ENCODE results near the gene KCNH5.

Gene KCNH5, protein sequence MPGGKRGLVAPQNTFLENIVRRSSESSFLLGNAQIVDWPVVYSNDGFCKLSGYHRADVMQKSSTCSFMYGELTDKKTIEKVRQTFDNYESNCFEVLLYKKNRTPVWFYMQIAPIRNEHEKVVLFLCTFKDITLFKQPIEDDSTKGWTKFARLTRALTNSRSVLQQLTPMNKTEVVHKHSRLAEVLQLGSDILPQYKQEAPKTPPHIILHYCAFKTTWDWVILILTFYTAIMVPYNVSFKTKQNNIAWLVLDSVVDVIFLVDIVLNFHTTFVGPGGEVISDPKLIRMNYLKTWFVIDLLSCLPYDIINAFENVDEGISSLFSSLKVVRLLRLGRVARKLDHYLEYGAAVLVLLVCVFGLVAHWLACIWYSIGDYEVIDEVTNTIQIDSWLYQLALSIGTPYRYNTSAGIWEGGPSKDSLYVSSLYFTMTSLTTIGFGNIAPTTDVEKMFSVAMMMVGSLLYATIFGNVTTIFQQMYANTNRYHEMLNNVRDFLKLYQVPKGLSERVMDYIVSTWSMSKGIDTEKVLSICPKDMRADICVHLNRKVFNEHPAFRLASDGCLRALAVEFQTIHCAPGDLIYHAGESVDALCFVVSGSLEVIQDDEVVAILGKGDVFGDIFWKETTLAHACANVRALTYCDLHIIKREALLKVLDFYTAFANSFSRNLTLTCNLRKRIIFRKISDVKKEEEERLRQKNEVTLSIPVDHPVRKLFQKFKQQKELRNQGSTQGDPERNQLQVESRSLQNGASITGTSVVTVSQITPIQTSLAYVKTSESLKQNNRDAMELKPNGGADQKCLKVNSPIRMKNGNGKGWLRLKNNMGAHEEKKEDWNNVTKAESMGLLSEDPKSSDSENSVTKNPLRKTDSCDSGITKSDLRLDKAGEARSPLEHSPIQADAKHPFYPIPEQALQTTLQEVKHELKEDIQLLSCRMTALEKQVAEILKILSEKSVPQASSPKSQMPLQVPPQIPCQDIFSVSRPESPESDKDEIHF

DNA sequence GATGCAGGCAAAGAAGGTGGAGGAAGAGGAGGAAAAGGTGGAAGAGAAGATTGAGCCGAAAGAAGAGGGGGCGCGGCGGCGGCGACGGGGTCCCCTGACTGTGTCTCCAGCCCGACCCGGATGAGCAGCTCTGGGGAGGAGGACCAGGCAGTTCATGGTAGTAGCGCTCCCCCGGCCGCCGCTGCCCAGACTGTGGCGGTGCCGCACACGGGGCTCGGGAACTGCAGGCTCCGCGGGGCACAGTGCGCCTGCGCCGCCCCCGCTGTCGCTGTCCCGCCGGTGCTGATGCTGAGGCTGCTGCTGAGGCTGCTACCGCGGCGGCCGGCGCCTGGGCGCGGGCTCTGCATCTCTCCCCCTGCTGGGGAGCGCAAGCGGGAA is at the start of gene KCNH5:
Gene KCNH5, minus strand, starts transcription at position 225 of the 378 bp plus-strand sequence. CDS start 272 bp downstream, outside the sequence.
- Mint-ChIP-seq H3K36me3 (ENCODE audit: low read depth) (no peaks in the 10 kb centered on the region), H3K4me3 (peak within 1 kb of the TSS; percentile 78 to 82 (median 78)), H3K27me3 (ENCODE audit: low read depth) (peaks cover under 1% of the 10 kb centered on the region), H3K9me3 (no peaks in the 10 kb centered on the region), H3K4me1 (peaks cover 5% of the 10 kb centered on the region), H3K27ac (no peak within 1 kb of the TSS)
- TF ChIP-seq, protein P1, sequence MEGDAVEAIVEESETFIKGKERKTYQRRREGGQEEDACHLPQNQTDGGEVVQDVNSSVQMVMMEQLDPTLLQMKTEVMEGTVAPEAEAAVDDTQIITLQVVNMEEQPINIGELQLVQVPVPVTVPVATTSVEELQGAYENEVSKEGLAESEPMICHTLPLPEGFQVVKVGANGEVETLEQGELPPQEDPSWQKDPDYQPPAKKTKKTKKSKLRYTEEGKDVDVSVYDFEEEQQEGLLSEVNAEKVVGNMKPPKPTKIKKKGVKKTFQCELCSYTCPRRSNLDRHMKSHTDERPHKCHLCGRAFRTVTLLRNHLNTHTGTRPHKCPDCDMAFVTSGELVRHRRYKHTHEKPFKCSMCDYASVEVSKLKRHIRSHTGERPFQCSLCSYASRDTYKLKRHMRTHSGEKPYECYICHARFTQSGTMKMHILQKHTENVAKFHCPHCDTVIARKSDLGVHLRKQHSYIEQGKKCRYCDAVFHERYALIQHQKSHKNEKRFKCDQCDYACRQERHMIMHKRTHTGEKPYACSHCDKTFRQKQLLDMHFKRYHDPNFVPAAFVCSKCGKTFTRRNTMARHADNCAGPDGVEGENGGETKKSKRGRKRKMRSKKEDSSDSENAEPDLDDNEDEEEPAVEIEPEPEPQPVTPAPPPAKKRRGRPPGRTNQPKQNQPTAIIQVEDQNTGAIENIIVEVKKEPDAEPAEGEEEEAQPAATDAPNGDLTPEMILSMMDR (IDR thresholded peaks at IDR 0.05; ENCODE audit: unreplicated experiment in 3 of 3): no peak

DNA sequence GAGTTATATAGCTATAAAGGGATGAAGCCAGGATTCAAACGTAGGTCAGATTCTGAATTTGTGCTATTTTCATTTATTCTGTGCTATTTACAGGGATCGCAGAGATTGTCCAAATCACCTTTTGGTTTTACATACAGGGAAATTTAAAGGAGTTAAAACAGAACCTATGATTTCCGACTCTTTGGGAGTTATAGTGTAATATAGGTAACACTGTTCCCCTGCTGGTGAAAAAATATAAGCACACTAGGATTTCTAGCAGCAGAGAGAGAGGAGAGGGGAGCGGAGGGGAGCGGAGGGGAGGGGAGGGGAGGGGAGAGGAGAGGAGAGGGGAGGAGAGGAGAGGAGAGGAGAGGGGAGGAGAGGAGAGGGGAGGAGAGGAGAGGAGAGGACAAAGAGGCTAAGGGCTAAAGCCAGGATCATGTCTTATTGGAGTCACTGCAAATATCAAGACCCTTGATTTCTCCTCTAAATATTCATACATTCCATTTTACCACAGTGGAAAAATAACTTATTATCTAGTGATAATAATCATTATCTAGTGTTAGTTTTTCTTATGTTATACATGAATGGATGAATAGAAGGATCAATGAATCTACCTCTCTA is 46.2 kb upstream of the KCNH5 start:
- Mint-ChIP-seq H3K27ac (no peak overlapping the region), H3K36me3 (ENCODE audit: low read depth) (no peaks in the 10 kb centered on the region), H3K4me3 (no peak overlapping the region), H3K9me3 (peaks cover under 1% of the 10 kb centered on the region), H3K27me3 (ENCODE audit: low read depth) (no peaks in the 10 kb centered on the region), H3K4me1 (peaks cover 29% of the 10 kb centered on the region)
- TF ChIP-seq, protein P1 (IDR thresholded peaks at IDR 0.05; ENCODE audit: unreplicated experiment in 3 of 3): no peak

DNA sequence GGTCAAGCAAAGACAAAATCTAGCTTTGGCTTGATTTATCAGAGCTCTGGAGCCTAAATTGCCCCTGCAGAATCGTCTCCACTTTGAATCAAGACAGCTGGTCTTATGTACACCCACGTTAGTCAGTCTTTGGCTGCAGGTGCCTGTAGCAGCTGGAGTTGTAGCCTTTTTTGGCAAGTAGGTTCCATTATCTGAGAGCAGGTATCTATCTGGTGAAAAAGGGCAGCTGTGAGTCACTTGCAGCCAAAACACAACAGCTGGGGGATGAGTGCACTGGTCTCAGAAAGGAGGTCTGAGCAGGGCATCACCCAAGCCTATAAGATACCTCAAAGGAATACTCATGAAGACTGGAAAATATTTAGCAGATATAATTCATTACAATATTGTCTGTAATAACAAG is 43.6 kb upstream of the KCNH5 start:
- Mint-ChIP-seq H3K27me3 (ENCODE audit: low read depth) (no peaks in the 10 kb centered on the region), H3K9me3 (no peaks in the 10 kb centered on the region), H3K4me3 (no peak overlapping the region), H3K4me1 (peaks cover 9% of the 10 kb centered on the region), H3K36me3 (ENCODE audit: low read depth) (no peaks in the 10 kb centered on the region), H3K27ac (peak overlapping the region in 1 of 3 experiments; percentile 35)
- TF ChIP-seq, protein P1 (IDR thresholded peaks at IDR 0.05; ENCODE audit: unreplicated experiment in 3 of 3): no peak

DNA sequence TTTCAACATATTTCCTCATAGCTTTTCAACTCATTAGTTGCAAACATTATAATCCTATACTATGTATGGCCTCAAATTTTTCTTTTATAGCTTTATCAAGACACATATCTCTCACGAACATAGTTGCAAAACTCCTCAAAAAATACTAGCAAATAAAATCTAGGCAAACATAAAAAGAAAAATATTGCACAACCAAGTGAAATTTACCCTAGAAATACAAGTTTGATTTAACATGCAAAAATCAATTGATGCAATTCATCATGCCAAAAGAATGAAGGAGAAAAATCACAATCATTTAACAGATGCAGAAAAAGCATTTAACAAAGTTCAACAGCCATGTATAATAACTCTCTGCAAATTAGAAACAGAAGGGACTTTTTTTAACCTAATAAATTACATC is 33.3 kb upstream of the KCNH5 start:
- Mint-ChIP-seq H3K27me3 (ENCODE audit: low read depth) (no peaks in the 10 kb centered on the region), H3K27ac (no peak overlapping the region), H3K4me3 (no peak overlapping the region), H3K4me1 (peaks cover 4% of the 10 kb centered on the region), H3K9me3 (peaks cover 8% of the 10 kb centered on the region), H3K36me3 (ENCODE audit: low read depth) (no peaks in the 10 kb centered on the region)
- TF ChIP-seq, protein P1 (IDR thresholded peaks at IDR 0.05; ENCODE audit: unreplicated experiment in 3 of 3): no peak

DNA sequence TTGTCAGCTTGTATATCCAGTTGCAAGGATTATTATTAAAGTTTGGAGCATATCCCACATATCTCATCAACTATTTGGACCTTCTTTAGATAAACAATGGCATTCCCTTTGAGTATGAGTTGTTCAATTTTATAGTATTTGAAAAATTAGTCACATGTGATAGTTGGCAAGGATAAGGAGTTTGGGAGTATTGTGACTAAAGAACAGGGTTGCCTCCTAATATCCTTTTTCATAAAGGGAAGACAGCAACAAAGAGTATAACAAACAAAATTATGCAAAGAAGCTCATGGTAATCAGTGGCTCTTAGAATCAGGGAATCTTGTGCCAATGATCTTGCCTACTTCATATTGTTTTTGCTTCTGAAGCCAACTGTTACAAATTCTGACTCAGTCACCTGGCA is 31.2 kb upstream of the KCNH5 start:
- Mint-ChIP-seq H3K27me3 (ENCODE audit: low read depth) (no peaks in the 10 kb centered on the region), H3K4me3 (no peak overlapping the region), H3K27ac (no peak overlapping the region), H3K4me1 (peaks cover 4% of the 10 kb centered on the region), H3K36me3 (ENCODE audit: low read depth) (no peaks in the 10 kb centered on the region), H3K9me3 (peaks cover 11% of the 10 kb centered on the region)
- TF ChIP-seq, protein P1 (IDR thresholded peaks at IDR 0.05; ENCODE audit: unreplicated experiment in 3 of 3): no peak

Data from nephron (organoid).